Thyroid gland (tissue), 4 donors: ENCODE data around the gene SLC12A5. TPM values are rescaled to one million over a fixed set of nuclear protein-coding genes. Genes with fewer than 3 reads are reported as not detected.
"Not testable (repeated sequence)": the region's sequence is repeated elsewhere in the genome, so short reads cannot be mapped to it uniquely, and the experiment has no call there.

ENCODE experiments used
- DNase-seq, 2 donors: peaks; one replicate each; pipeline ENCODE4 v3.0.0-alpha.2; 2019
- H3K27ac ChIP-seq, 3 donors: fragments of 200-600 bp; sonication (generic); 1 replicate in 2 of 3; 2 replicates in 1 of 3; pipeline ENCODE4 v1.5.1; 2016 to 2019; ENCODE audit warnings: mild to moderate bottlenecking in 1 of 3, moderate library complexity in 1 of 3
- H3K27me3 ChIP-seq: fragments of 200-600 bp; sonication (generic); one replicate; pipeline ENCODE4 v1.5.1; 2019
- H3K36me3 ChIP-seq, 2 donors: fragments of 200-600 bp; sonication (generic); one replicate each; pipeline ENCODE4 v1.5.1; 2016 to 2019
- H3K4me1 ChIP-seq, 2 donors: fragments of 200-600 bp; sonication (generic); one replicate each; pipeline ENCODE4 v1.5.1; 2017 to 2019
- H3K4me3 ChIP-seq, 3 donors: fragments of 200-600 bp; sonication (generic); replicated peaks in 1 of 3; 1 replicate in 2 of 3; 2 replicates in 1 of 3; pipeline ENCODE4 v1.5.1; 2016; ENCODE audit warnings: mild to moderate bottlenecking in 1 of 3
- H3K9me3 ChIP-seq: fragments of 200-600 bp; sonication (generic); one replicate; pipeline ENCODE4 v1.5.1; 2017
- CTCF ChIP-seq, 6 experiments: fragments of 200-600 bp in 3 of 6; fragments of 450-650 bp in 3 of 6; sonication (generic) in 3 of 6; IDR thresholded peaks; one replicate each; pipeline ENCODE4 v1.5.1; 2016 to 2019; ENCODE audit warnings: antibody characterized with exemption in 6 of 6, mild to moderate bottlenecking in 2 of 6, inconsistent platforms in 1 of 6, moderate library complexity in 1 of 6
- POLR2A ChIP-seq, 2 donors: fragments of 450-650 bp; IDR thresholded peaks; one replicate each; pipeline ENCODE4 v1.6.1; 2017; ENCODE audit warnings: antibody characterized with exemption in 2 of 2, mild to moderate bottlenecking in 2 of 2, moderate library complexity in 1 of 2
- WGBS, 2 donors: methylation state at CpG; one replicate each; pipeline ENCODE4 v1.1.5; 2017; 5-methylcytosine and 5-hydroxymethylcytosine counted together
- intact Hi-C: fragments of 100-400 bp; cut with DNase I; formaldehyde crosslinking; loops from one replicate; pipeline ENCODE4 v1.15.1; 2023
- total RNA-seq, 4 donors: library from RNA; depleted of rRNA; stranded (reverse); fragments of >200 nt; gene quantifications; one replicate each; pipeline ENCODE4 v1.2.3, GENCODE V29; 2016

Gene SLC12A5
- 1 to 10 TPM in 1 of 4 donors, not detected in 3; 1.6 TPM for total RNA-seq

- H3K27me3 ChIP-seq = peaks cover 9% of the 10 kb centered on the region
- H3K4me1 ChIP-seq = peaks cover 0 to 10% of the 10 kb centered on the region in 2 donors
- intact Hi-C loops = no loop called here
Measured at GRCh38 chr20:46028772-46029371, at the start of gene SLC12A5. Gene SLC12A5 (plus strand): TSS chr20:46029215. CDS start chr20:46029345, 130 bp downstream.

GRCh38 chr20:45981261-45981660 is 47.8 kb upstream of the SLC12A5 start:
- H3K4me1 ChIP-seq = no peaks in the 10 kb centered on the region
- 91 to 94% methylated on average over 4 to 6 of the region's 6 CpGs for WGBS, 2 donors
- H3K27me3 ChIP-seq = no peaks in the 10 kb centered on the region
- intact Hi-C loops = no loop called here
- H3K27ac ChIP-seq = no peak overlapping the region
- no peaks in the 10 kb centered on the region for H3K9me3 ChIP-seq
- no peak for DNase-seq
- no peaks in the 10 kb centered on the region for H3K36me3 ChIP-seq
- no peak overlapping the region for H3K4me3 ChIP-seq
- TF ChIP-seq POLR2A (IDR thresholded peaks at IDR 0.05) (no peak), CTCF (IDR thresholded peaks at IDR 0.05) (no peak)

More at GRCh38 chr20:46028772-46029371, at the start of gene SLC12A5:
- Histone ChIP-seq H3K27ac (no peak within 1 kb of the TSS), H3K9me3 (no peaks in the 10 kb centered on the region), H3K36me3 (no peaks in the 10 kb centered on the region), H3K4me3 (no peak within 1 kb of the TSS)
- TF ChIP-seq POLR2A (IDR thresholded peaks at IDR 0.05) (no peak), CTCF (IDR thresholded peaks at IDR 0.05) (no peak)
- 20 to 23% methylated on average over 23 to 33 of the region's 56 CpGs for WGBS, 2 donors
- no peak for DNase-seq

GRCh38 chr20:45983279-45983743 is 45.7 kb upstream of the SLC12A5 start:
- Histone ChIP-seq H3K9me3 (no peaks in the 10 kb centered on the region), H3K27ac (no peak overlapping the region), H3K27me3 (no peaks in the 10 kb centered on the region), H3K4me1 (no peaks in the 10 kb centered on the region), H3K4me3 (no peak overlapping the region), H3K36me3 (no peaks in the 10 kb centered on the region)
- DNase-seq = no peak
- TF ChIP-seq CTCF (IDR thresholded peaks at IDR 0.05) = no peak
- no peak for TF ChIP-seq POLR2A (IDR thresholded peaks at IDR 0.05)
- intact Hi-C loops = no loop called here
- WGBS, 2 donors = 63 to 67% methylated on average over 7 of the region's 7 CpGs

- WGBS, 2 donors = 56 to 73% methylated on average over 7 of the region's 7 CpGs
- H3K4me3 ChIP-seq = no peak overlapping the region
- TF ChIP-seq CTCF (IDR thresholded peaks at IDR 0.05) = no peak
- no peak for TF ChIP-seq POLR2A (IDR thresholded peaks at IDR 0.05)
- H3K9me3 ChIP-seq = no peaks in the 10 kb centered on the region
- no peaks in the 10 kb centered on the region for H3K4me1 ChIP-seq
- no peaks in the 10 kb centered on the region for H3K36me3 ChIP-seq
- DNase-seq = no peak
- intact Hi-C loops = no loop called here
- no peak overlapping the region for H3K27ac ChIP-seq
- H3K27me3 ChIP-seq = no peaks in the 10 kb centered on the region
Measured at GRCh38 chr20:45985573-45985972, 43.4 kb upstream of the SLC12A5 start.

GRCh38 chr20:45987108-45987780 is 41.8 kb upstream of the SLC12A5 start:
- no peaks in the 10 kb centered on the region for H3K9me3 ChIP-seq
- H3K4me1 ChIP-seq = no peaks in the 10 kb centered on the region
- 8 to 9% methylated on average over 13 to 14 of the region's 16 CpGs for WGBS, 2 donors
- no peak overlapping the region for H3K4me3 ChIP-seq
- H3K36me3 ChIP-seq = no peaks in the 10 kb centered on the region
- H3K27ac ChIP-seq = no peak overlapping the region
- H3K27me3 ChIP-seq = no peaks in the 10 kb centered on the region
- DNase-seq = peak; percentile 67 to 70
- TF ChIP-seq POLR2A (IDR thresholded peaks at IDR 0.05) = no peak
- TF ChIP-seq CTCF (IDR thresholded peaks at IDR 0.05) = peak; percentile 27 to 80 (median 48)
- intact Hi-C loops = no loop called here

GRCh38 chr20:45988830-45989229 is 40.2 kb upstream of the SLC12A5 start:
- H3K27ac ChIP-seq, H3K4me3 ChIP-seq, H3K9me3 ChIP-seq, H3K36me3 ChIP-seq, intact Hi-C loops, H3K27me3 ChIP-seq, DNase-seq, H3K4me1 ChIP-seq: not testable (repeated sequence)
- 76 to 77% methylated on average over 6 of the region's 6 CpGs for WGBS, 2 donors
